A375 (cell line): ENCODE results near the gene SDHAF1. TPM values are rescaled to one million over a fixed set of nuclear protein-coding genes. Genes with fewer than 3 reads are reported as not detected.

ENCODE experiments used
- small RNA-seq: library from RNA; depleted of rRNA; stranded (forward); fragments of <200 nt; gene quantifications from one replicate; pipeline ENCODE3, GENCODE V24; 2014
- total RNA-seq: library from RNA; depleted of rRNA; stranded (reverse); fragments of >200 nt; shearing (Covaris generic); gene quantifications from 2 replicates; pipeline ENCODE4 v1.2.3, GENCODE V29; 2014; rRNA removed

Gene SDHAF1, protein sequence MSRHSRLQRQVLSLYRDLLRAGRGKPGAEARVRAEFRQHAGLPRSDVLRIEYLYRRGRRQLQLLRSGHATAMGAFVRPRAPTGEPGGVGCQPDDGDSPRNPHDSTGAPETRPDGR
- total RNA-seq = 33.0 and 39.2 TPM in 2 replicates

DNA sequence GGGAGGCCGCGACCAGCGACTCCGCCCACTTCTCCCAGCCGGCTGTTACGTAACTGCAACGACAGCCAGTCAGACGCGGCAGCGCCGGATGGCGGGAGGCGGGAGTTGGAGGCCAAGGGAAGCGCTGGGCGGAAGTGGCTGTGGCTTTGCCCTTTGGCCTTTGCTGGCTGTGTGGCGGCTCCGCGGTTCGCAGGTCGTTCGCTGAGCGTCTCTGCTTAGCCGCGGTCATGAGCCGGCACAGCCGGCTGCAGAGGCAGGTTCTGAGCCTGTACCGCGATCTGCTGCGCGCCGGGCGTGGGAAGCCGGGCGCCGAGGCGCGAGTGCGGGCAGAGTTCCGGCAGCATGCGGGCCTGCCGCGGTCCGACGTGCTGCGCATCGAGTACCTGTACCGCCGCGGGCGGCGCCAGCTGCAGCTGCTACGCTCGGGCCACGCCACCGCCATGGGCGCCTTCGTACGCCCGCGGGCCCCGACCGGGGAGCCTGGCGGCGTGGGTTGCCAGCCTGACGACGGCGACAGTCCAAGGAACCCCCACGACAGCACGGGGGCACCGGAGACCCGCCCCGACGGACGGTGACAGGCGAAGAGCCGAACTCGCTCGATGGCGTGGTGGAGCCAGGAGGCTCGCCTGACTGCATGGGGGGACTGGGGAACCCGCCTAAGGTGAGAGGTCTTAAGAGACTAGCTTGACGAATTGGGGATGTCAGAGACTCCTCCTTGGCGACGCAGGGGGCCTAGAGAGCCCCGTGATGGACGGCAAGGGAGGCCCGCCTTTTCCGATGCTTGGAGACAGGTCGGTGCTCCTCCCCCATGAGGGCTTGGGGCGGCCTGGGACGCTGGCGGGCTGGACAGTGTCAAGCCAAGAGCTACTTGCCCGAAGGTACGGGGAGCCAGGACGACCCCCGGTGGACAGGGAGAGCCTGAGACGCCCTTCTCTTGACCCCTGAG is at the start of gene SDHAF1:
Gene SDHAF1 (plus strand): TSS at position 141 of the 946 bp plus-strand sequence. CDS start 87 bp downstream, at position 228.

DNA sequence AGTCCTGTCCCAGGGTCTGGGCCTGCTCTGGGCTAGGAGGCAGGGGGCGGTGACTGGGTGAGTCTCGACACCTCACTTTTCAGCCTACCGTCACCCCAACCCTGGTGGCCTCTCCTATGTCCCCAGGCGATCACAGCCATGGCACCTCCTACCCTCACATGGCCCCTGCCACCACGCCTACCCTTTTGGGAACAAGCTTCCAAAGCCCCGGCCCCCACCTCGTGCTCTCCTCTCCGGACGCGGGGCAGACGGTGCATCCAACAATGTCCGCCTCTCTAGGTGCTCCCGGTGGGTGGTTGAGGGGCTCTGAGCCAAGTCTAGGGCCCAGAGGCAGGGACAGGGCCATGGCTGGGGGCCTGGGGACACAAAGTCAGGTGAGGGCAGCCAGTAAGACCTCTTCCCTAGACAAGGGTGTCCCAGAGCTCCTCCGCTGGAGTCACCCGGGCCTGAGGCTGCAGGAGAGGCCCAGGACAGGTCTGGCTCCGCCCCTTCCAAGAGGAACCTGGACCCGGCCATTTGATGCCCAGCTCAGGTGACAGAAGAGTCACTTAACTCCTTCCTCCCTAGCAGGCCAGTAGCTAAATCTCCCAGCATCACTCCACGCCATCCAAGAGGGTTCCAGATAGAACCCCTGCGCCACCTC is 13.5 kb downstream of the SDHAF1 start, which contains the start of gene SYNE4:
Gene SYNE4 (minus strand): TSS at position 478 of the 643 bp plus-strand sequence. CDS start 132 bp downstream, at position 346.

DNA sequence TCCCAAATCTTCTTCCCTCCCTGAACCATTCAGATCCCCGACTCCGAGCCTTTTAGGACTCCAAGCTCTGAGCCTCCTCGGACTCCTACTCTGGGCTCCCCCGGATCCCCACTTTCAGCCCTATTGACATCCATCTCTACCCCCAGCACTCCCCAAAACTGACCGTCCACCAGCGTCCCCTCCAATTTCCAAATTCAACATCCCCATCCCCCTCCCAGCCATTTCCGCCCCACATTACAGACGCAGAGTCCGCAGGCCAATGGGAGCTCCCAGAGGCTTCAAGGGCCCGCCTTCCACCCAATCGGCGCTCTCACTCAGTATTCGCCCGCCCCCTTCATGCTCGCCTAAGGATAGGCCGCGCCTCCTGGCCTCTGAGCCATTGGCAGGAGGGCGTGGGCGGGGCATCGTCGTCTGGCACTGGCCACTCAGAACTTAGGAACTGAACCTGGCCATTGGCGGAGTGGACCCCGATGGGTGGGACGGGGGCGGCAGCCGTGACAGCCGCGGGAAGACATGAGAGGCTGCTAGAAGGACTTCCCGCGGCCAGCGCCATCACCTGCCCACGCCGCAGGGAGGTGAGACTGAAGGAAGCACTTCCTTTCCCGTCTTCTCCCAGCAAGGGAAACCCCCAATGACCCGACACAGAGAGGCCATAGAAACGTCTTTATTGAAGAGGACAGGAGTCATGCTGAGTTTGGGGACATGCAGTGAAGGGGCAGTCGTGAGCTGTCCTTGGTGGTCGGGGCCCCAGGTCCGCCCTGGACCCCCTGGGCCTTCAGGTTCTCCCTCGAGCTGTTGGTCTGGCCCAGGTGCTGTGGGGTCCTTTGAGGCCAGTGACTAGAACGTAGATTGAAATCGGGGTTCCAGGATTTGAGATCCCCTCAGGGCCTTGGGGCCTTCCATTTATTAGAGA is 19.3 kb downstream of the SDHAF1 start, which contains the start of gene ALKBH6:
Gene ALKBH6 (minus strand): TSS at position 202 of the 913 bp plus-strand sequence. CDS start 816 bp downstream, outside the sequence.

DNA sequence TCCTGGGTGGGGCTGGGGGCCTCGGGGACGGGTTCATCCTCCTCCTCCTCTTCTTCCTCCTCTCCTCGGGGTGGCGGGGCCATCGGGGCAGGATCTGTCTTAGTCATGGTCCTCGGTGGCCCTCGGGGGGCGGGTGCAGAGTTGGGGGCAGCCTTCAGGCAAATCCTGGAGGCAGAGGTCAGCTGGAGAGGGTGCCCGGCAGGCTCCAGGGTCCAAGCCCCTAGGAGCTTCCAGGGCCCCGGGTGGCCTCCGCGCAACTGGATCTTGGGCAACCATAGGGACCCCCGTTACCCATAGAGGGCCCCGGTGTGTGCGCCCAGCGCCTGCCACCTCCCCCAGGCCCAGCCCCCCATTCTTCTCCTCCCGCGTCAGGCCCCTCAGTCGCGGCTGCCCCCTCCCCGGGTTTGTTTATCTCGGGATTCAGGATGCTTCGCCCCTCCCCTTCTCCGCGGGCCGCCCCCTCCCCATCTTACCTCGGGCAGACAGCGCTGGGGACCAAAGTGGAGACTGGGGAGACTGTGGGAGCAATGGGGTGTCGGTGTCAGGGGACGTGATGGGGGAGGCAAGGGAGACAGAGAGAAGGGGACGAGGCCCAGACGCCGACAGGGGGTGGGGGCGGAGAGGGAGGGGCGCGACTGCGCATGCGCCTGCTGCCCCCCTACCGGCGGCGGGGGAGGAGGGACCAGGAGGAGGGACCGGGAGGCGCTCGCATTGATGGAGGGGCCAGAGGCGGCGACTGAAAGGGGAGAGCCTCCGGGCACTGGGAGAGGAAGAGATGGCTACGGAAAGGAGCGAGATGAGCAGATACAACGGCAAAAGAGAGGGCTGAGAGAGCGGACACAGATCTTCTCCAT is 37.5 kb downstream of the SDHAF1 start, which contains the start of gene CLIP3:
Gene CLIP3 (minus strand): TSS at position 623 of the 854 bp plus-strand sequence. CDS start 516 bp downstream, at position 107.

Small RNA genes lying within 50 kb of the gene (small RNA-seq; reads per million reads assigned to genes)
- not detected for gene AF038458.1

Other genes starting within 250 kb of the SDHAF1 start
- 22.6 and 23.4 TPM in 2 replicates for gene U2AF1L4, start 249.8 kb upstream of the SDHAF1 start, total RNA-seq
- 35.6 and 40.4 TPM in 2 replicates for gene PSENEN, start 249.5 kb upstream of the SDHAF1 start, total RNA-seq
- gene LIN37, start 246.6 kb upstream of the SDHAF1 start, total RNA-seq = 7.4 and 12.7 TPM in 2 replicates
- 0.40 TPM in 1 of 2 replicates, not detected in the other for gene HSPB6, start 238.2 kb upstream of the SDHAF1 start, total RNA-seq
- 9.5 and 10.8 TPM in 2 replicates for gene PROSER3, start 237.0 kb upstream of the SDHAF1 start, total RNA-seq
- 3.3 and 9.8 TPM in 2 replicates for gene ARHGAP33, start 219.6 kb upstream of the SDHAF1 start, total RNA-seq
- gene PRODH2, start 182.3 kb upstream of the SDHAF1 start, total RNA-seq = not detected in 2 replicates
- not detected in 2 replicates for gene NPHS1, start 142.7 kb upstream of the SDHAF1 start, total RNA-seq
- 0.08 TPM in 1 of 2 replicates, not detected in the other for gene KIRREL2, start 138.3 kb upstream of the SDHAF1 start, total RNA-seq
- gene APLP1, start 126.6 kb upstream of the SDHAF1 start, total RNA-seq = 5.3 and 7.0 TPM in 2 replicates
- 4.6 and 9.6 TPM in 2 replicates for gene NFKBID, start 94.6 kb upstream of the SDHAF1 start, total RNA-seq
- 1.2 TPM in 1 of 2 replicates, not detected in the other for gene HCST, start 92.7 kb upstream of the SDHAF1 start, total RNA-seq
- gene TYROBP, start 86.9 kb upstream of the SDHAF1 start, total RNA-seq = not detected in 2 replicates
- 2.1 TPM in 2 replicates for gene LRFN3, start 58.8 kb upstream of the SDHAF1 start, total RNA-seq
- 0.19 TPM in 1 of 2 replicates, not detected in the other for gene SYNE4, start 13.6 kb downstream of the SDHAF1 start, total RNA-seq
- 26.7 and 54.3 TPM in 2 replicates for gene ALKBH6, start 19.0 kb downstream of the SDHAF1 start, total RNA-seq
- gene CLIP3, start 37.7 kb downstream of the SDHAF1 start, total RNA-seq = 4.0 and 5.8 TPM in 2 replicates
- gene THAP8, start 59.1 kb downstream of the SDHAF1 start, total RNA-seq = 3.1 and 3.2 TPM in 2 replicates
- gene WDR62, start 59.7 kb downstream of the SDHAF1 start, total RNA-seq = 11.6 and 12.5 TPM in 2 replicates
- gene OVOL3, start 116.0 kb downstream of the SDHAF1 start, total RNA-seq = not detected in 2 replicates
- gene POLR2I, start 119.7 kb downstream of the SDHAF1 start, total RNA-seq = 181 and 195 TPM in 2 replicates
- 309 and 326 TPM in 2 replicates for gene TBCB, start 120.3 kb downstream of the SDHAF1 start, total RNA-seq
- gene CAPNS1, start 144.9 kb downstream of the SDHAF1 start, total RNA-seq = 358 and 397 TPM in 2 replicates
- gene COX7A1, start 157.3 kb downstream of the SDHAF1 start, total RNA-seq = not detected in 2 replicates
- 2.3 and 2.8 TPM in 2 replicates for gene ZNF565, start 219.5 kb downstream of the SDHAF1 start, total RNA-seq
- gene ZNF146, start 219.9 kb downstream of the SDHAF1 start, total RNA-seq = 84.9 and 94.3 TPM in 2 replicates